ENCODE results near the gene CPNE9. TPM values are rescaled to one million over a fixed set of nuclear protein-coding genes. Genes with fewer than 3 reads are reported as not detected.

Gene CPNE9
- total RNA-seq, 4 donors from 2014 or later: 0.54 to 1.6 (median 1.1) TPM

GRCh38 chr3:9682096-9682495 is 21.5 kb upstream of the CPNE9 start:
- TF ChIP-seq CTCF (IDR thresholded peaks at IDR 0.05): no peak
- TF ChIP-seq POLR2A (IDR thresholded peaks at IDR 0.05): no peak
- no peak for DNase-seq (ENCODE audit: low spot score in 2 of 2)
- intact Hi-C loops (cut with DNase I; ENCODE audit: low total_unique reads): no loop called here
- WGBS, 2 donors: 81 to 88% methylated on average over 6 of the region's 6 CpGs
- no peak overlapping the region for H3K4me3 ChIP-seq (ENCODE audit: low read depth, poor library complexity, severe bottlenecking)

- TF ChIP-seq CTCF (IDR thresholded peaks at IDR 0.05) (no peak), POLR2A (IDR thresholded peaks at IDR 0.05) (no peak)
- intact Hi-C loops (cut with DNase I; ENCODE audit: low total_unique reads): no loop called here
- DNase-seq (ENCODE audit: low spot score in 2 of 2): no peak
- H3K4me3 ChIP-seq (ENCODE audit: low read depth, poor library complexity, severe bottlenecking): no peak overlapping the region
- 85 to 92% methylated on average over 3 of the region's 3 CpGs for WGBS, 2 donors
These were observed 20.2 kb upstream of the CPNE9 start for GRCh38 chr3:9683426-9683825.

- intact Hi-C loops (cut with DNase I; ENCODE audit: low total_unique reads): no loop called here
- H3K4me3 ChIP-seq (ENCODE audit: low read depth, poor library complexity, severe bottlenecking): no peak overlapping the region
- DNase-seq (ENCODE audit: low spot score in 2 of 2): no peak
- 92 to 97% methylated on average over 18 of the region's 18 CpGs for WGBS, 2 donors
- TF ChIP-seq CTCF (IDR thresholded peaks at IDR 0.05) (no peak), POLR2A (IDR thresholded peaks at IDR 0.05) (no peak)
These were observed 18.2 kb upstream of the CPNE9 start for GRCh38 chr3:9685216-9686049.

- 89 to 92% methylated on average over 9 of the region's 9 CpGs for WGBS, 2 donors
- TF ChIP-seq CTCF (IDR thresholded peaks at IDR 0.05): no peak
- no peak for TF ChIP-seq POLR2A (IDR thresholded peaks at IDR 0.05)
- intact Hi-C loops (cut with DNase I; ENCODE audit: low total_unique reads): no loop called here
- H3K4me3 ChIP-seq (ENCODE audit: low read depth, poor library complexity, severe bottlenecking): no peak overlapping the region
- no peak for DNase-seq (ENCODE audit: low spot score in 2 of 2)
These were observed 17.5 kb upstream of the CPNE9 start for GRCh38 chr3:9686050-9686550.

GRCh38 chr3:9686703-9687102 is 16.9 kb upstream of the CPNE9 start:
- intact Hi-C loops (cut with DNase I; ENCODE audit: low total_unique reads): no loop called here
- WGBS, 2 donors: 88 to 93% methylated on average over 3 of the region's 3 CpGs
- no peak overlapping the region for H3K4me3 ChIP-seq (ENCODE audit: low read depth, poor library complexity, severe bottlenecking)
- no peak for DNase-seq (ENCODE audit: low spot score in 2 of 2)
- TF ChIP-seq POLR2A (IDR thresholded peaks at IDR 0.05): no peak
- no peak for TF ChIP-seq CTCF (IDR thresholded peaks at IDR 0.05)
